Hematopoietic multipotent progenitor cell treated with erythropoietin and hydrocortisone succinate and interleukin-3 and kit ligand, for 6 days (in vitro differentiated cells): ENCODE measurements around the gene CDHR3.

Experiments used
- DNase-seq: peaks from one replicate; pipeline ENCODE4 v3.0.0-alpha.2; 2015

Gene CDHR3

GRCh38 chr7:106069471-106070200 is 106.6 kb downstream of the CDHR3 start:
- DNase-seq: no peak

- no peak for DNase-seq
These were observed 107.1 kb downstream of the CDHR3 start for GRCh38 chr7:106070201-106070551.

- peak; percentile 16 for DNase-seq
These were observed 107.6 kb downstream of the CDHR3 start for GRCh38 chr7:106070567-106071254.

GRCh38 chr7:106071356-106071998 is 108.4 kb downstream of the CDHR3 start:
- DNase-seq: peak; percentile 80

- DNase-seq: peak; percentile 82
These were observed 109.1 kb downstream of the CDHR3 start for GRCh38 chr7:106071999-106072714.

GRCh38 chr7:106072715-106073091 is 109.6 kb downstream of the CDHR3 start:
- DNase-seq: no peak

- no peak for DNase-seq
These were observed 110.6 kb downstream of the CDHR3 start for GRCh38 chr7:106073701-106074100.

GRCh38 chr7:106074257-106074656 is 111.2 kb downstream of the CDHR3 start:
- DNase-seq: no peak

- no peak for DNase-seq
These were observed 112.9 kb downstream of the CDHR3 start for GRCh38 chr7:106075937-106076336.

- no peak for DNase-seq
These were observed 113.5 kb downstream of the CDHR3 start for GRCh38 chr7:106076537-106076936.

- DNase-seq: no peak
These were observed 117.4 kb downstream of the CDHR3 start for GRCh38 chr7:106080300-106080987.

- DNase-seq: no peak
These were observed 119.2 kb downstream of the CDHR3 start for GRCh38 chr7:106082087-106082854.
